Neural cell (in vitro differentiated cells): ENCODE results near the gene DNAH7.

Source experiments
- EZH2 ChIP-seq: fragments of 200-600, 300-800 bp; shearing (Covaris generic), sonication (generic); IDR thresholded peaks from 2 replicates; pipeline ENCODE4 v1.6.1; 2014; ENCODE audit warnings: antibody characterized with exemption, low read length, borderline replicate concordance, mild to moderate bottlenecking; ENCODE audit not compliant: insufficient read depth, poor library complexity, severe bottlenecking
- TF ChIP-seq, protein P1 (sequence below): IDR thresholded peaks from 2 replicates; pipeline ENCODE4 v1.6.1; 2012; ENCODE audit warnings: borderline replicate concordance

DNA sequence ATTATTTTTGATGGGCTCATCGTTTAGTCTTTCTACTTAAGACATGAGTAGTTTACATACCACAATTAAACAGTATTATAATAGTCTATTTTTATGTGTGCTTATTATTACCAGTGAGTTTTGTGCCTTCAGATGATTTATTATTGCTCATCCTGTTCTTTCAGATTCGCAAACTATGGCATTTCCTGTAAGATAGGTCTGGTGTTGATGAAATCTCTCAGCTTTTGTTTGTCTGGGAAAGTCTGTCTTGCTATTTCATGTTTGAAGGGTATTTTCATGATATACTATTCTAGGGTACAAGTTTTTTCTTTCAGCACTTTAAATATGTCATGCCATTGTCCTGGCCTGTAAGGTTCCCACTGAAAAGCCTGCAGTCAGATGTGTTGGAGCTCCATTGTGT lies 101.3 kb downstream of the DNAH7 start:
- no peak for TF ChIP-seq EZH2
- TF ChIP-seq, protein P1, sequence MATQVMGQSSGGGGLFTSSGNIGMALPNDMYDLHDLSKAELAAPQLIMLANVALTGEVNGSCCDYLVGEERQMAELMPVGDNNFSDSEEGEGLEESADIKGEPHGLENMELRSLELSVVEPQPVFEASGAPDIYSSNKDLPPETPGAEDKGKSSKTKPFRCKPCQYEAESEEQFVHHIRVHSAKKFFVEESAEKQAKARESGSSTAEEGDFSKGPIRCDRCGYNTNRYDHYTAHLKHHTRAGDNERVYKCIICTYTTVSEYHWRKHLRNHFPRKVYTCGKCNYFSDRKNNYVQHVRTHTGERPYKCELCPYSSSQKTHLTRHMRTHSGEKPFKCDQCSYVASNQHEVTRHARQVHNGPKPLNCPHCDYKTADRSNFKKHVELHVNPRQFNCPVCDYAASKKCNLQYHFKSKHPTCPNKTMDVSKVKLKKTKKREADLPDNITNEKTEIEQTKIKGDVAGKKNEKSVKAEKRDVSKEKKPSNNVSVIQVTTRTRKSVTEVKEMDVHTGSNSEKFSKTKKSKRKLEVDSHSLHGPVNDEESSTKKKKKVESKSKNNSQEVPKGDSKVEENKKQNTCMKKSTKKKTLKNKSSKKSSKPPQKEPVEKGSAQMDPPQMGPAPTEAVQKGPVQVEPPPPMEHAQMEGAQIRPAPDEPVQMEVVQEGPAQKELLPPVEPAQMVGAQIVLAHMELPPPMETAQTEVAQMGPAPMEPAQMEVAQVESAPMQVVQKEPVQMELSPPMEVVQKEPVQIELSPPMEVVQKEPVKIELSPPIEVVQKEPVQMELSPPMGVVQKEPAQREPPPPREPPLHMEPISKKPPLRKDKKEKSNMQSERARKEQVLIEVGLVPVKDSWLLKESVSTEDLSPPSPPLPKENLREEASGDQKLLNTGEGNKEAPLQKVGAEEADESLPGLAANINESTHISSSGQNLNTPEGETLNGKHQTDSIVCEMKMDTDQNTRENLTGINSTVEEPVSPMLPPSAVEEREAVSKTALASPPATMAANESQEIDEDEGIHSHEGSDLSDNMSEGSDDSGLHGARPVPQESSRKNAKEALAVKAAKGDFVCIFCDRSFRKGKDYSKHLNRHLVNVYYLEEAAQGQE: no peak
